Thoracic aorta (tissue), 2 donors: ENCODE results near the gene LCK. TPM values are rescaled to one million over a fixed set of nuclear protein-coding genes. Genes with fewer than 3 reads are reported as not detected.
"Not testable (repeated sequence)": the region's sequence is repeated elsewhere in the genome, so short reads cannot be mapped to it uniquely, and the experiment has no call there.

ENCODE experiments used
- ATAC-seq: fragments of 150-250 bp; one replicate; pipeline ENCODE4 v1.8.0; 2017; ENCODE audit warnings: low read depth; ENCODE audit not compliant: insufficient number of reproducible peaks, low FRiP score
- DNase-seq: peaks from one replicate; pipeline ENCODE4 v3.0.0-alpha.2; 2020; ENCODE audit warnings: low spot score
- H3K27ac ChIP-seq, 2 donors: fragments of 200-600 bp; sonication (generic); 1 replicate in 1 of 2; 2 replicates in 1 of 2; pipeline ENCODE4 v1.5.1; 2016; ENCODE audit warnings: mild to moderate bottlenecking in 2 of 2, moderate library complexity in 2 of 2
- H3K27me3 ChIP-seq: fragments of 200-600 bp; sonication (generic); replicated peaks from 2 replicates; pipeline ENCODE4 v1.6.0; 2016; ENCODE audit warnings: mild to moderate bottlenecking; ENCODE audit not compliant: insufficient read depth
- H3K36me3 ChIP-seq: fragments of 200-600 bp; sonication (generic); one replicate; pipeline ENCODE4 v1.5.1; 2016
- H3K4me1 ChIP-seq, 2 donors: fragments of 200-600 bp; sonication (generic); 1 replicate in 1 of 2; 2 replicates in 1 of 2; pipeline versions ENCODE4 v1.5.1 to v1.6.0; 2016; ENCODE audit warnings: low read depth in 2 of 2, mild to moderate bottlenecking in 1 of 2; ENCODE audit not compliant: control insufficient read depth in 1 of 2
- H3K4me3 ChIP-seq: fragments of 200-600 bp; sonication (generic); 2 replicates; pipeline ENCODE4 v1.5.1; 2016; ENCODE audit warnings: mild to moderate bottlenecking
- H3K9me3 ChIP-seq: fragments of 200-600 bp; sonication (generic); 2 replicates; pipeline ENCODE4 v1.5.1; 2016
- CTCF ChIP-seq: fragments of 200-600 bp; sonication (generic); IDR thresholded peaks from one replicate; pipeline ENCODE4 v1.5.1; 2019; ENCODE audit warnings: antibody characterized with exemption
- total RNA-seq, 2 donors: library from RNA; depleted of rRNA; stranded (reverse); fragments of >200 nt; gene quantifications; one replicate each; pipeline versions ENCODE4 v1.1.0 to v1.2.3, GENCODE V29; 2016

LCK gene
- total RNA-seq, 2 donors from 2014 or later, result 4.1 to 10.5 TPM

- H3K9me3 ChIP-seq, result no peaks in the 10 kb centered on the region
- H3K27ac ChIP-seq, result no peak overlapping the region
- no peaks in the 10 kb centered on the region for H3K36me3 ChIP-seq
- no peaks in the 10 kb centered on the region for H3K27me3 ChIP-seq
- ATAC-seq, result no peak
- no peak for TF ChIP-seq CTCF
- no peak overlapping the region for H3K4me3 ChIP-seq
- no peaks in the 10 kb centered on the region for H3K4me1 ChIP-seq
- DNase-seq, result no peak
Observed at GRCh38 chr1:32257227-32257508, 6.1 kb downstream of the LCK start.

- DNase-seq, H3K4me1 ChIP-seq, H3K27ac ChIP-seq, H3K4me3 ChIP-seq, H3K27me3 ChIP-seq, ATAC-seq, H3K9me3 ChIP-seq, H3K36me3 ChIP-seq: not testable (repeated sequence)
Observed at GRCh38 chr1:32263236-32263593, 12.2 kb downstream of the LCK start.

DNA sequence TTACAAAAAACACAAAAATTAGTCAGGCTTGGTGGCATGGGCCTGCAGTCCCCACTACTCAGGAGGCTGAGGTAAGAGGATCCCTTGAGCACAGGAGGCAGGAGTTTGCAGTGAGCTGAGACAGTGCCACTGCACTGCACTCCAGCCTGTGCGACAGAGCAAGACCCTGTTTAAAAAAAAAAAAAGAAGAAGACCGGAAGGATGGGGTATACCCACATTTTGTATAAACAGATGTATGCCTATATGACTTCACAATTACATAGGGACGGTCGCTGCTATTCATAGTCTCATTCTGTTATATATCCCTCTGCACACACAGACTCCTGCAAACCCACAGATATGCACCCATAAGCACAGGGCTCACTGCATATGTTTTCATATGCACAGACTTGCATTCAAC is 12.7 kb downstream of the LCK start:
- no peak for TF ChIP-seq CTCF
- DNase-seq (no peak), ATAC-seq (no peak)
- no peak overlapping the region for H3K27ac ChIP-seq
- no peaks in the 10 kb centered on the region for H3K36me3 ChIP-seq
- peaks cover 0 to 5% of the 10 kb centered on the region in 2 donors for H3K4me1 ChIP-seq
- no peaks in the 10 kb centered on the region for H3K27me3 ChIP-seq
- no peaks in the 10 kb centered on the region for H3K9me3 ChIP-seq
- H3K4me3 ChIP-seq, result no peak overlapping the region

DNA sequence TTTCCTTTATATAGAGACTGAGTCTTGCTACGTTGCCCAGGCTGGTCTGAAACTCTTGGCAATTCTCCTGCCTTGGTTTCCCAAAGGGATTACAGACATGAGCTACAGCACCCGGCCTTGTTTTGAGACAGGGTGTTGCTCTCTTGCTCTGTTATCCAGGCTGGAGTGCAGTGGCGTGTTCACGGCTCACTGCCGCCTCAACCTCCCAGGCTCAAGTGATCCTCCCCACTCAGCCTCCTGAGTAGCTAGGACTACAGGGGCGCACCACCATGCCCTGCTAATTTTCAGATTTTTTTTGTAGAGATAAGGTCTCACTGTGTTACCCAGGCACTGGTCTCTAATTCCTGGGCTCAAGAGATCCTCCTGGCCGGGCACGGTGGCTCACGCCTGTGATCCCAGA is 14.8 kb downstream of the LCK start:
- no peak overlapping the region for H3K27ac ChIP-seq
- H3K4me3 ChIP-seq, result no peak overlapping the region
- no peak for ATAC-seq
- DNase-seq, result no peak
- H3K36me3 ChIP-seq, result no peaks in the 10 kb centered on the region
- H3K4me1 ChIP-seq, result peaks cover 0 to 5% of the 10 kb centered on the region in 2 donors
- TF ChIP-seq CTCF, result no peak
- H3K27me3 ChIP-seq, result no peaks in the 10 kb centered on the region
- H3K9me3 ChIP-seq, result no peaks in the 10 kb centered on the region

GRCh38 chr1:32266921-32267591 is 16.0 kb downstream of the LCK start:
- ATAC-seq (no peak), DNase-seq (no peak)
- no peak overlapping the region for H3K27ac ChIP-seq
- no peaks in the 10 kb centered on the region for H3K9me3 ChIP-seq
- no peak overlapping the region for H3K4me3 ChIP-seq
- no peaks in the 10 kb centered on the region for H3K27me3 ChIP-seq
- TF ChIP-seq CTCF, result no peak
- no peaks in the 10 kb centered on the region for H3K36me3 ChIP-seq
- peaks cover 0 to 5% of the 10 kb centered on the region in 2 donors for H3K4me1 ChIP-seq

DNA sequence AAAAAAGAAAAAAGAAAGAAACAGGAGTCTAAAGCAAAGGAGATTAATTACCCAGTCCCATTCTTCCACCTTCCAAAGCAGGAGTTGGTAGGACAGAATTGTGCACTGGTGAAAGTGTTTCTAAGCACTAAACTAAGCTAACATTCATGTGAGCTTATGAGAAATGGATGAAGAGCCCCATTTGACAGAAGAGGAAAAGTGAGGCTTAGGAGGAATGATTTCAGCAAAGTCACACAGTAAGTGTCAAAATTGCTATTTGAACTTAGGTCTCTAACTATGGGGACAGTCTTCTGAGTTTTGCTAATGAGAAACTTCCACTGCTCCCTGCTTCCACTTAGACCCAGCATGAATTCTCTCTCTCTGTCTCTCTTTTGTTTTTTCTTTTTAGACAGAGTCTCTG is 18.7 kb downstream of the LCK start:
- Histone ChIP-seq H3K9me3 (no peaks in the 10 kb centered on the region), H3K27me3 (no peaks in the 10 kb centered on the region), H3K4me3 (no peak overlapping the region), H3K36me3 (no peaks in the 10 kb centered on the region), H3K4me1 (peaks cover 0 to 5% of the 10 kb centered on the region in 2 donors), H3K27ac (no peak overlapping the region)
- ATAC-seq (no peak), DNase-seq (no peak)
- no peak for TF ChIP-seq CTCF
